Measurements from ENCODE around the gene OSTN. TPM values are rescaled to one million over a fixed set of nuclear protein-coding genes. Genes with fewer than 3 reads are reported as not detected.
"Not testable (repeated sequence)": the region's sequence is repeated elsewhere in the genome, so short reads cannot be mapped to it uniquely, and the experiment has no call there.

The OSTN gene
- total and polyA plus RNA-seq, 12 donors = 0.07 to 0.72 (median 0.31) TPM; not detected in 4

DNA sequence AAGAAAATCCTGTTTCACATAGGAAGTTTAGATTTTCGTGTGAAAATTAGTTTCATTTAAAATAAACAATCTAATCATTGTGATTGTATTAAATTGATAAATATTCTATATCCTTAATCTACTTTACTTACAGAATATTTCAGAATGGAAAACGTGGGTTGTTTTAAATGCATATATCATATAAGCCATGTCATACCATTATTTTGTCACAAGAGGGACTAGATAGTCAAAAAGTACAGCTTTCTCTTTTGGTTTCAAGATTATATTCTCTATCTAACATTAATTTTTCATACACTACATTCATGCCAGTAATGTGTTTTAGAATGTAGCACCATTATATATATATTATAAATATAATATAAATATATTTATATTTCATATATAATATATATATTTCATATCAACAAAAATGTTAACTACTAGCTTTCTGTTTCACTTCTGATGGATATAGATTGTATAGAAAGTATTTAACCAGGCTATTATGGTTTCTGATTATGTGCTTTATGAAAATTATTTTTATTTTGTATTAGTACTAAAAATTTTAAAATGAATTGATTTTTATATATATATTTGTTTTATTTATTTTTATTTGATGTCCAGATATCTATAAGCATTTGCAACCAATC lies 45.3 kb downstream of the OSTN start:
- H3K36me3 ChIP-seq = no peaks in the 10 kb centered on the region
- TF ChIP-seq, protein P1, sequence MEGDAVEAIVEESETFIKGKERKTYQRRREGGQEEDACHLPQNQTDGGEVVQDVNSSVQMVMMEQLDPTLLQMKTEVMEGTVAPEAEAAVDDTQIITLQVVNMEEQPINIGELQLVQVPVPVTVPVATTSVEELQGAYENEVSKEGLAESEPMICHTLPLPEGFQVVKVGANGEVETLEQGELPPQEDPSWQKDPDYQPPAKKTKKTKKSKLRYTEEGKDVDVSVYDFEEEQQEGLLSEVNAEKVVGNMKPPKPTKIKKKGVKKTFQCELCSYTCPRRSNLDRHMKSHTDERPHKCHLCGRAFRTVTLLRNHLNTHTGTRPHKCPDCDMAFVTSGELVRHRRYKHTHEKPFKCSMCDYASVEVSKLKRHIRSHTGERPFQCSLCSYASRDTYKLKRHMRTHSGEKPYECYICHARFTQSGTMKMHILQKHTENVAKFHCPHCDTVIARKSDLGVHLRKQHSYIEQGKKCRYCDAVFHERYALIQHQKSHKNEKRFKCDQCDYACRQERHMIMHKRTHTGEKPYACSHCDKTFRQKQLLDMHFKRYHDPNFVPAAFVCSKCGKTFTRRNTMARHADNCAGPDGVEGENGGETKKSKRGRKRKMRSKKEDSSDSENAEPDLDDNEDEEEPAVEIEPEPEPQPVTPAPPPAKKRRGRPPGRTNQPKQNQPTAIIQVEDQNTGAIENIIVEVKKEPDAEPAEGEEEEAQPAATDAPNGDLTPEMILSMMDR (IDR thresholded peaks at IDR 0.05) = peak in 8 of 9 donors; percentile 14 to 66 (median 53)
- no peak overlapping the region for H3K4me3 ChIP-seq
- H3K27me3 ChIP-seq = no peaks in the 10 kb centered on the region
- intact Hi-C loops (cut with DNase I) = loop anchor here in 9 of 10 donors (5.0 to 10.0 kb wide), 7 partner anchors 130 to 160 kb away; no protein-coding TSS in a partner anchor
- peaks cover 0 to 15% (median 3%) of the 10 kb centered on the region in 9 donors for H3K4me1 ChIP-seq
- no peaks in the 10 kb centered on the region for H3K9me3 ChIP-seq
- WGBS, 2 donors = 17 to 29% methylated on average over 2 of the region's 2 CpGs
- no peak for ATAC-seq
- no peak for DNase-seq
- no peak overlapping the region for H3K27ac ChIP-seq

DNA sequence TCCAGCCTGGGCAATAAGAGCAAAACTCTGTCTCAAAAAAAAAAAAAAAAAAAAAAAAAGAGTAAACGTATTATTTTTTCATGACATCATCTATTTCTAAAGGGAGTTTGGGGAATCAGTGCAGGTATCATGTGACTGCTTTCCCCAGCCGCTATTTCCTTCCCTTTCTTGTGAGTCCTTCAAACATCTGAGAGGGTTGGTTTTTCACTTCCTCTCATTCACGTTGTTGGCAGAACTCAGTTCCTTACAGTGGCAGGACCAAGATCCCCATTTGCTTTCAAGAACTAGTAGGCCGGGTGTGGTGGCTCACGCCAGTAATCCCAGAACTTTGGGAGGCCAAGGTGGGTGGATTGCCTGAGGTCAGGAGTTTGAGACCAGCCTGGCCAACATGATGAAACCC lies 47.0 kb downstream of the OSTN start:
- intact Hi-C loops (cut with DNase I) = loop anchor here in 5 of 10 donors (10.0 kb wide), 4 partner anchors 129 to 159 kb away; no protein-coding TSS in a partner anchor

DNA sequence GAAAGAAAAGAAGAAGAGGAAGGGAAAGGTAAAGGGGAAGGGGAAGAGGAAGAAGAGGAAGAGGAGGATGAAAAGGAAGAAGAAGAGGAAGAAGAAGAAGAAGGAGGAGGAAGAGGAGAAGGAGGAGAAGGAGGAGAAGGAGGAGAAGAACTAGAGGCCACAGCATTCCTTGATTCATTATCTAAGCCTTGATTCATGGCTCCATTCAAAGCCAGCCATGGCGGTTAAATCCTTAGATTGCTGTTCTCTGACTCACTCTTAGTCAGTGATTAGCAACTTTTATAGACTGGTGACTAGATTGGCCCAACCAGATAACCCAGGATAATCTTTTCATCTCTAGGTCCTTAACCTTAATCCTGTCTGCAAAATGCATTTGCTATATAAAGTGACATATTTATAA lies 47.6 kb downstream of the OSTN start:
- intact Hi-C loops (cut with DNase I) = loop anchor here in 5 of 10 donors (10.0 kb wide), 4 partner anchors 128 to 158 kb away; no protein-coding TSS in a partner anchor
- Histone ChIP-seq H3K4me1 (no peaks in the 10 kb centered on the region), H3K4me3 (no peak overlapping the region), H3K9me3 (no peaks in the 10 kb centered on the region), H3K27me3 (no peaks in the 10 kb centered on the region), H3K27ac (peak overlapping the region in 1 of 10 donors; percentile 16), H3K36me3 (no peaks in the 10 kb centered on the region)
- TF ChIP-seq, protein P1 (IDR thresholded peaks at IDR 0.05) = no peak
- ATAC-seq (no peak), DNase-seq (no peak)
- WGBS, 2 donors = 94 to 100% methylated on average over 1 of the region's 1 CpG

More for the DNA sequence above, 47.0 kb downstream of the OSTN start:
- H3K36me3 ChIP-seq, H3K4me3 ChIP-seq, H3K9me3 ChIP-seq, H3K27me3 ChIP-seq, H3K4me1 ChIP-seq: not testable (repeated sequence)
- WGBS, 2 donors = 67 to 76% methylated on average over 5 of the region's 5 CpGs
- peak in 7 of 8 donors; percentile 33 to 73 (median 60) for ATAC-seq
- H3K27ac ChIP-seq = peak overlapping the region in 1 of 10 donors; percentile 61
- peak in 1 of 2 donors; percentile 13 for DNase-seq

DNA sequence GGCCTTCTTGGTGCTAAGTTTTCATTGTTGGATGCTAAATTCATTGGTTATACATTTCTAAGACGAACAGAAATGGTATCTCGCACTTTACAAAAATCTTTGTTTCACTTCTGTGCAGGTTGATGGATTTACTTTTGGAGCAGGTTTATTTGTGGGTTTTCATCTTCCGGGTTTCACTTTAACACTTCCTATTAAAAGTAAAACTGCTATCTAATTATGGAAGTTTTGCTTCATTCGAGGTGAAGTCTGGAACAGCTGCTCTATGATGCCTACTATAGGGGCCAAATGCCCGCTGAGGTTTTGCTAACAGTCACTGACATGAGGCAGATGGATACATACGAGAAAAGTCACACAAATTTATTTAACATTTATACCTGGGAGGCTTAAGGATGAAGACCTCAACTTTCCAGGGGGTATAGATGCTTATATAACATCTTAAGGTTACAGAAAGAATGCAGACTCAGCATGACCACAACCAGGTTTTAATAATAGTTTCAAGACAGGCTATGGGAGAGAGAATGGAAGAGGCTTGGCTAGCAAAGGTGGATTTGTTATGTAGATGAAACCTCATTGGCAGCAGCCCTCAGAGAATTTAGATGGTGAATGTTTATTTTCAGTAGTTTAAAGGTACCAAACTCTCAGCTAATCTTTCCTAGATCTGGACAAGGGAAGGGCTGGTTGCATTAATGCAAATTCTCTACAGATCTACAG lies 54.2 kb downstream of the OSTN start:
- Histone ChIP-seq H3K9me3 (no peaks in the 10 kb centered on the region), H3K4me3 (no peak overlapping the region), H3K4me1 (peaks cover 0 to 11% (median 0%) of the 10 kb centered on the region in 9 donors), H3K36me3 (no peaks in the 10 kb centered on the region), H3K27ac (no peak overlapping the region), H3K27me3 (no peaks in the 10 kb centered on the region)
- TF ChIP-seq, protein P1 (IDR thresholded peaks at IDR 0.05) = no peak
- WGBS, 2 donors = 84 to 87% methylated on average over 6 of the region's 6 CpGs
- ATAC-seq (no peak), DNase-seq (no peak)
- intact Hi-C loops (cut with DNase I) = loop anchor here in 1 of 10 donors (10.0 kb wide), 1 partner anchor 132 kb away; no protein-coding TSS in a partner anchor
